Stimulated activated CD4-positive, alpha-beta T cell treated with anti-CD3 and anti-CD28 coated beads, TNF-alpha, amount 100 ng/mL, for 1 hour (primary cell): Measurements from ENCODE around the gene SPIN3.
"Not testable (repeated sequence)": the region's sequence is repeated elsewhere in the genome, so short reads cannot be mapped to it uniquely, and the experiment has no call there.

ENCODE experiments used
- DNase-seq, 3 donors: peaks; one replicate each; pipeline ENCODE4 v3.0.0-alpha.2; 2020; ENCODE audit warnings: low read depth in 3 of 3, low spot score in 1 of 3

The SPIN3 gene

GRCh38 chrX:56995271-56995994 lies at the start of gene SPIN3:
TSS of gene SPIN3 (minus strand) at chrX:56995541. CDS start at chrX:56994947, 594 bp downstream.
- DNase-seq, result peak; percentile 6 to 35 (median 8)

GRCh38 chrX:57044245-57044644 lies 48.9 kb upstream of the SPIN3 start:
- no peak for DNase-seq

DNA sequence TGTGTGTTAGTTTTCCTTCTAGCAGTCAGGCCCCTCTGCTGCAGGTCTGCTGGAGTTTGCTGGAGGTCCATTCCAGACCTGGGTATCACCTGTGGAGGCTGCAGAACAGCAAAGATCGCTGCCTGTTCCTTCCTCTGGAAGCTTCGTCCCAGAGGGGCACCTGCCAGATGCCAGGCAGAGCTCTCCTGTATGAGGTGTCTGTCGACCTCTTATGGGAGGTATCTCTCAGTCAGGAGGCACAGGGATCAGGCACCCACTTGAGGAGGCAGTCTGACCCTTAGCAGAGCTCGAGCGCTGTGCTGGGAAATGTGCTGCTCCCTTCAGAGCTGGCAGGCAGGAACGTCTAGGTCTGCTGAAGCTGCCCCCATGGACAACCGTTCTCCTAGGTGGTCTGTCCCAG lies 41.9 kb upstream of the SPIN3 start:
- not testable (repeated sequence) for DNase-seq

DNA sequence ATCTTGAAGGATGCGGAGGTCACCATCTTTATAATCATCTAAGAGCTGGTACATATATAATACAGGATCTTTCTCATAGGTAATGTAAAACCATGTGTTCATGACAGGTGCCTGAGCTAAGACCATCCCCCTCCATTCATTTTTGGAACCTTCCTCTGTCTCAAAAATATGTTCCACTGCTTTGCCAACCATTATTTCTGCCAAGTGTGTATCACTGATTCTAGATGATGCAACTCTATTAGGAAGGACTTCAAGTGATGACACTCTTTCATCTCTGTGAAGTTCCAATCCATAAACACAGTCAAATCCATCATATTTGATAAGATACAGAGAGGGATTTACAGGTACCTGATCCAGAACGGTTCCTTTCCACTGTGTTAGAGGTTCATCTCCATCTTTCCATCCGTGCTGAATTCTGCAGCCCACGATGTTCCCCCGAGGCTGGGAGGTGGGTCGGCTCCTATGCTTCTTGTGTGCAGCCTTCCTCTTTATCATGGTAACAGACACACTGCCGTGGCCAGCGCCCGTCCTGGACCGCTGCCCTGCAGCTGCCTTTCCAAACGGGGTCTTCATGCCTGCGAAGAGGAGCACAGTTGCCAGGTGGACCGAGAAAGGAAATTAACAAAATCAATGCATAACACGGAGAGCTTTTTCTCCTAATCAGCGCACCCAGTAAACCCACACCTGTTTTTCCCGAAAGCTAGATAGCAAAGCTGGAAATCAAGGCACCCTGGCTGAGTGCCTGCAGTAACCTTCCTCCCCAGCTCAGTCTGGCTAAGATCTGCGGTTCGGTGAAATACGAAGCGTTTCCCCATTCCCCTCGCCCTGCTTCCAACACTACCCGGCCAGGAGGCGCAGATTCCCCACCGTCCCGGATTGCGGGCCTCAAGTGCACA lies 718 bp downstream of the SPIN3 start:
- DNase-seq, result no peak

GRCh38 chrX:56987741-56988140 lies 7.6 kb downstream of the SPIN3 start:
- no peak for DNase-seq

- no peak for DNase-seq
Measured at GRCh38 chrX:56986138-56986537, 9.2 kb downstream of the SPIN3 start.

DNA sequence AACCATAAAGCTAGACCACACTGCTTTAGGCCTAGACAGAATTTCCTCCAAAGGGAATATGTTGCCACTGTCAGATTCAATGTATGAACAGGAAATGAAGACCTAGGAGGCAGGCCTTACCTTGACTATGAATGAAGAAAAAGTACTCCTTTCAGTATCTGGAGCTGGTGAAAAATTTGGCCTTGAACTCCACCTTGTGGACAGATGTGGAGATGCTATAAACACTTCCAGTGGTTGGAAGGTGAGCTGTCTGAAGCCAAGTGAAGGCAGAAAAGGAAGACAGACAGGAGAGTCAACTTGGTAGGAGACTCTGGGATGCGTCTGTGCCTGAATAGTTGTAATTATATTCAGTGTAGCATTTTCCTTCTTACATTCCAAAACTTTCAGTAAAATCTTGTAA lies 17.2 kb downstream of the SPIN3 start:
- DNase-seq, result peak in 1 of 3 donors; percentile 31

DNA sequence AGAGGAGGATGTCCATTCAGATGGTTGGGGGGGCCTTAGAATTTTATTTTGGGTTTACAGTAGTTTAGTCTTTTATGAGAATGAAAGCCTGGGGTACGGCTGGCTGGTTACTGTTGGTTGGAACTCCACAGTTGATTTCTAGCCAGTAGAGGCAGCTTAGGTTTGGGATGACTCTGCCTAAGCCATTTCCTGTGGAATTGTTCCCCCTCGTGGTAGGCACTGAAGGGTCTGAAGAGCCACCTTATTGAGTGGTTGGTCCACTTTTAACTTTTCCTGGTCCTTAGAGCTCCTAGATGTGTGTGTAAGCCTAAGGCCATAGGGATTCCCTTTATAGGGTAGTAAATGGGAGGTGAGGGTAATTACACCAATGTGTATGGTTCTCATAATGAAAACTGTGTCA lies 19.7 kb downstream of the SPIN3 start:
- DNase-seq, result no peak

DNA sequence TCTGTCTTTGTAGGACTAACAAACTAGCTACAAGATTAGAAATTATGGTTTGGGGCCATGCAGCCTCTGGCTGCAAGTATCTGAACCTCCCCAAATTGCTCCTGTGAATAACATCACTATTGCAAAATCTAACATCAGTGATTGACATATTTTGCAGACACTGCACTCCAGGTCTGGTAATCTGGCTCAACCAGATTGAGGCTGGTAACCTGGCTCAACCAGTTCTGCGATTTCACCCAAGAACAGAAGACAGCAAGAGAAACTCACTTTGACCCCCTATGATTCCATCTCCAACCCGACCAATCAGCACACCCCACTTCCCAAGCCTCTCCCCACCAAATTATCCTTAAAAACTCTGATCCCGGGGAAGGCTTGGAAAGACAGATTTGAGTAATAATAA lies 20.9 kb downstream of the SPIN3 start:
- no peak for DNase-seq

DNA sequence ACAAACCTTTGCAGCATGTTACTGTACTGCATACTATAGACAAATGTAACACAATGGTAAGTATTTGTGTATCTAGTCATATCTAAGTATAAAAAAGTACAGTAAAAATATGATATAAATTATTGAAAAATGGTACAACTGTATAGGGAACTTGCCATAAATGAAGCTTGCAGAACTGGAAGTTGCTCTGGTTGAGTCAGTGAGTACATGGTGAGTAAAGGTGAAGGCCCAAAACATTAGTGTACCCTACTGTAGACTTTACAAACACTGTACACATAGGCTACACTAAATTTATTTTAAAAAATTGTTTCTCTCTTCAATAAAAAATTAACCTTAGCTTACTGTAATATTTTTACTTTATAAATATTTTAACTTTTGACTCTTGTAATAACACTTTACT lies 25.8 kb downstream of the SPIN3 start:
- DNase-seq, result no peak

- no peak for DNase-seq
Measured at GRCh38 chrX:56968980-56969379, 26.4 kb downstream of the SPIN3 start.

DNA sequence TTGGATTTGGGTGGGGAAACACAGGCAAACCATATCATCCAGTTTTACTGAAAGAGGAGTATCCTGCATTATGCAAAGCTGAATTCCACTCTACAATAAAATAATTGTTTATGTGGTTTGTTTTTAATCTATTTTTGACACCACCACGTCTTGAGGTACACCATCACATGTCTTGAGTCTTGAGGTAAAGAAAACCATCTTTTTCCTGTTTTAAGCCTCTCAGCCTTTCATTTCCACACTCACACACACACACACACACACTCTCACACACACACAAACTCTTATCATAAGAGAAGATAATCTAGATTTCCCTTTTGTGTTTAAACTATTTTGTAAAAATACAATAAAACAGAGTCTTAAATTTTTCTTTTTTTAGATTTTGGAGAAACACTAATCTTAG lies 32.0 kb downstream of the SPIN3 start:
- no peak for DNase-seq

GRCh38 chrX:56947699-56948098 lies 47.6 kb downstream of the SPIN3 start:
- no peak for DNase-seq

GRCh38 chrX:56946201-56946600 lies 49.1 kb downstream of the SPIN3 start:
- DNase-seq, result not testable (repeated sequence)

GRCh38 chrX:56945226-56945625 lies 50.1 kb downstream of the SPIN3 start:
- DNase-seq, result not testable (repeated sequence)

GRCh38 chrX:56943264-56943663 lies 52.1 kb downstream of the SPIN3 start:
- DNase-seq, result no peak
